SK-N-SH (cell line): ENCODE measurements around the gene LSM14A. TPM values are rescaled to one million over a fixed set of nuclear protein-coding genes. Genes with fewer than 3 reads are reported as not detected.
"Not testable (repeated sequence)": the region's sequence is repeated elsewhere in the genome, so short reads cannot be mapped to it uniquely, and the experiment has no call there.

ENCODE experiments used
- CTCF ChIA-PET: fragments of 300-600, 350-600 bp; formaldehyde crosslinking; extraction: SDS; loops from one replicate; lab custom pipeline; 2021; lab: Yijun Ruan, JAX
- POLR2A ChIA-PET: fragments of 350-600 bp; sonication (Branson Sonifier 250); formaldehyde crosslinking; extraction: SDS; loops from one replicate; lab custom pipeline; 2020; ENCODE audit warnings: antibody characterized with exemption, inconsistent platforms; lab: Yijun Ruan, JAX
- DNase-seq: peaks from one replicate; pipeline ENCODE4 v3.0.0; 2012
- H2AFZ ChIP-seq: fragments of 200-600 bp; sonication (generic); 2 replicates; pipeline ENCODE4 v1.8.1; 2016; ENCODE audit warnings: antibody characterized with exemption, mild to moderate bottlenecking, low read depth
- H3F3A ChIP-seq: fragments of 200-600 bp; sonication (generic); replicated peaks from 2 replicates; pipeline ENCODE3; 2016; ENCODE audit warnings: antibody characterized with exemption, mild to moderate bottlenecking; ENCODE audit not compliant: insufficient read depth
- H3K27ac ChIP-seq, 2 experiments: fragments of 200-500 bp in 1 of 2; fragments of 200-600 bp in 1 of 2; sonication (Bioruptor generic) in 1 of 2; sonication (generic), shearing (Covaris generic) in 1 of 2; 2 replicates each; pipeline versions ENCODE4 v1.5.1 to v1.6.1; 2014 to 2016; ENCODE audit warnings: low read depth in 2 of 2, inconsistent platforms in 1 of 2, low read length in 1 of 2, mild to moderate bottlenecking in 1 of 2, mixed read lengths in 1 of 2
- H3K27me3 ChIP-seq: fragments of 200-600 bp; sonication (generic), shearing (Covaris generic); 2 replicates; pipeline ENCODE4 v1.6.1; 2016; ENCODE audit warnings: mixed run types; ENCODE audit not compliant: insufficient read depth
- H3K36me3 ChIP-seq, 2 experiments: fragments of 200-500 bp in 1 of 2; fragments of 200-600 bp in 1 of 2; sonication (Bioruptor generic) in 1 of 2; sonication (generic) in 1 of 2; replicated peaks in 1 of 2; 2 replicates each; pipeline versions ENCODE3 to v1.5.1; 2014 to 2016; ENCODE audit warnings: low read length in 1 of 2, mild to moderate bottlenecking in 1 of 2; ENCODE audit not compliant: insufficient read depth in 2 of 2, control insufficient read depth in 1 of 2
- H3K4me1 ChIP-seq, 2 experiments: fragments of 200-500 bp in 1 of 2; fragments of 200-600 bp in 1 of 2; sonication (Bioruptor generic) in 1 of 2; sonication (generic), shearing (Covaris generic) in 1 of 2; 2 replicates each; pipeline versions ENCODE4 v1.5.1 to v1.6.1; 2014 to 2016; ENCODE audit warnings: low read depth in 1 of 2, low read length in 1 of 2, mixed run types in 1 of 2; ENCODE audit not compliant: insufficient read depth in 2 of 2, control insufficient read depth in 1 of 2
- H3K4me2 ChIP-seq: fragments of 200-600 bp; sonication (generic), shearing (Covaris generic); 2 replicates; pipeline ENCODE4 v1.6.1; 2017; ENCODE audit warnings: mixed run types
- H3K4me3 ChIP-seq, 2 experiments: fragments of 200-500 bp in 1 of 2; fragments of 200-600 bp in 1 of 2; sonication (Bioruptor generic) in 1 of 2; sonication (generic), shearing (Covaris generic) in 1 of 2; 2 replicates each; pipeline versions ENCODE4 v1.5.1 to v1.8.1; 2014 to 2016; ENCODE audit warnings: low read depth in 2 of 2, inconsistent platforms in 1 of 2, low read length in 1 of 2, mild to moderate bottlenecking in 1 of 2, mixed read lengths in 1 of 2, moderate library complexity in 1 of 2
- H3K79me2 ChIP-seq: fragments of 200-600 bp; sonication (generic); 2 replicates; pipeline ENCODE4 v1.8.1; 2017; ENCODE audit warnings: mild to moderate bottlenecking; ENCODE audit not compliant: insufficient read depth
- H3K9ac ChIP-seq: fragments of 200-600 bp; sonication (generic); 2 replicates; pipeline ENCODE4 v1.6.1; 2017; ENCODE audit warnings: mixed run types
- H3K9me2 ChIP-seq: fragments of 200-600 bp; sonication (generic); 2 replicates; pipeline ENCODE4 v1.6.1; 2017; ENCODE audit warnings: mixed run types
- H3K9me3 ChIP-seq: fragments of 200-600 bp; sonication (generic); 2 replicates; pipeline ENCODE4 v1.6.1; 2017; ENCODE audit warnings: mixed run types, mild to moderate bottlenecking, moderate library complexity
- H4K20me1 ChIP-seq: fragments of 200-600 bp; sonication (generic); 2 replicates; pipeline ENCODE4 v1.6.1; 2017; ENCODE audit warnings: mild to moderate bottlenecking, mixed run types; ENCODE audit not compliant: insufficient read depth
- ELF1 ChIP-seq: IDR thresholded peaks from 2 replicates; pipeline ENCODE4 v1.4.0; 2012
- GATA2 ChIP-seq: sonication (generic); formaldehyde crosslinking; IDR thresholded peaks from 2 replicates; pipeline ENCODE4 v1.5.0; 2020; ENCODE audit warnings: mild to moderate bottlenecking, missing genetic modification reagents
- MXI1 ChIP-seq: IDR thresholded peaks from 2 replicates; pipeline ENCODE4 v1.6.1; 2012; ENCODE audit warnings: mild to moderate bottlenecking, low read depth, low read length, improper control_type of control experiment
- NFIC ChIP-seq: IDR thresholded peaks from 2 replicates; pipeline ENCODE4 v1.4.0; 2012; ENCODE audit warnings: borderline replicate concordance
- POLR2AphosphoS5 ChIP-seq: IDR thresholded peaks from 2 replicates; pipeline ENCODE4 v1.6.1; 2012; ENCODE audit warnings: low read depth, low read length
- RCOR1 ChIP-seq: fragments of 150-350 bp; IDR thresholded peaks from 2 replicates; pipeline ENCODE4 v1.6.1; 2017; ENCODE audit warnings: antibody characterized with exemption, low read length
- SMC3 ChIP-seq: IDR thresholded peaks from 2 replicates; pipeline ENCODE4 v1.6.1; 2012; ENCODE audit warnings: low read depth, low read length, improper control_type of control experiment
- USF1 ChIP-seq: IDR thresholded peaks from 2 replicates; pipeline ENCODE4 v1.4.0; 2012; ENCODE audit warnings: low read depth, borderline replicate concordance
- YY1 ChIP-seq: IDR thresholded peaks from 2 replicates; pipeline ENCODE4 v1.4.0; 2012; ENCODE audit warnings: low read depth, mild to moderate bottlenecking
- WGBS: methylation state at CpG from one replicate; pipeline ENCODE4 v1.1.6; 2017; ENCODE audit warnings: low lambda C conversion rate; 5-methylcytosine and 5-hydroxymethylcytosine counted together
- polyA plus RNA-seq, 3 experiments: library from polyadenylated mRNA; depleted of rRNA; stranded (reverse); fragments of >200 nt; gene quantifications; 2 replicates each; pipeline ENCODE4 v1.2.3, GENCODE V29; 2012
- TF ChIP-seq, protein P1 (sequence below): IDR thresholded peaks from 2 replicates; pipeline ENCODE4 v1.4.0; 2012; ENCODE audit warnings: low read depth, borderline replicate concordance
- TF ChIP-seq, protein P2 (sequence below): IDR thresholded peaks from 2 replicates; pipeline ENCODE4 v1.6.1; 2012; ENCODE audit warnings: mild to moderate bottlenecking, low read depth, low read length, moderate library complexity
- TF ChIP-seq, protein P3 (sequence below): fragments of 150-350 bp; IDR thresholded peaks from 2 replicates; pipeline ENCODE4 v1.6.1; 2017; ENCODE audit warnings: antibody characterized with exemption, low read length, low read depth, borderline replicate concordance

LSM14A gene
- polyA plus RNA-seq, 1 of the 3 experiments (the other 2 are of a cell fraction): 87.7 TPM

DNA sequence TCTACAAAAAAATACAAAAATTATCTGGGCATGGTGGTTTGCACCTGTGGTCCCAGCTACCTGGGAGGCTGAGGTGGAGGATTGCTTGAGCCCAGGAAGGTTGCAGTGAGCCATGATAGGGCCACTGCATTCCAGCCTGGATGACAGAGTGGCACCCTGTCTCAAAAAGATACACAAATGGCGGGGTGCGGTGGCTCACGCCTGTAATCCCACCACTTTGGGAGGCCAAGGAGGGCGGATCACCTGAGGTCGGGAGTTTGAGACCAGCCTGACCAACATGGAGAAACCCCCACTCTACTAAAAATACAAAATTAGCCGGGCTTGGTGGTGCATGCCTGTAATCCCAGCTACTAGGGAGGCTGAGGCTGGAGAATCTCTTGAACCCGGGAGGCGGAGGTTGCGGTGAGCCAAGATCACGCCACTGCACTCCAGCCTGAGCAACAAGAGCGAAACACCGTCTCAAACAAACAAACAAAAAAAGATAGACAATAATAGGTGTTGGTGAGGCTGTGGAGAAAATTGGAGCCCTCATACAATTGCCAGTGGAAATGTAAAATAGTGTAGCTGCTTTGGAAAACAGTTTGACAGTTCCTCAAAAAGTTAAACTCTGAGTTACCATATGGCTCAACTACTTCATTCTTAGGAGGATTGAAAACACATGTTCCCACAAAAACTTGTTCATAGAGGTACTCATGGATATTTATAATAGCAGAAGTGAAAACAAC lies 2.7 kb upstream of the LSM14A start:
- 88% methylated on average over 12 of the region's 12 CpGs for WGBS
- H3K9ac ChIP-seq, H2AFZ ChIP-seq, H3K36me3 ChIP-seq, H3K27ac ChIP-seq, DNase-seq, H3K9me2 ChIP-seq, H3K27me3 ChIP-seq, H3K9me3 ChIP-seq, POLR2A ChIA-PET, H3K4me3 ChIP-seq, H3K4me2 ChIP-seq, H3K4me1 ChIP-seq: not testable (repeated sequence)
- CTCF ChIA-PET: interaction anchor here (0.9 to 1.2 kb wide), 2 partner anchors 23 to 392 kb away, joined by 4 read pairs; no protein-coding TSS in a partner anchor
- Histone ChIP-seq H4K20me1 (peaks cover 13% of the 10 kb centered on the region), H3K79me2 (peaks cover 23% of the 10 kb centered on the region), H3F3A (peaks cover 12% of the 10 kb centered on the region)

GRCh38 chr19:34171539-34171876 lies 796 bp upstream of the LSM14A start:
- H3K9me2 ChIP-seq: no peaks in the 10 kb centered on the region
- DNase-seq: no peak
- peaks cover 42% of the 10 kb centered on the region for H3K79me2 ChIP-seq
- CTCF ChIA-PET: interaction anchor here (0.7 to 4.3 kb wide), 7 partner anchors 26 to 429 kb away, joined by 3 to 17 read pairs (median 3); no protein-coding TSS in a partner anchor
- peak overlapping the region; percentile 72 to 81 for H3K4me3 ChIP-seq
- H3K27me3 ChIP-seq: no peaks in the 10 kb centered on the region
- H3K9me3 ChIP-seq: no peaks in the 10 kb centered on the region
- TF ChIP-seq GATA2 (CRISPR knock-in tag) (no peak), SMC3 (no peak), RCOR1 (no peak), NFIC (no peak), ELF1 (no peak)
- TF ChIP-seq, protein P1, sequence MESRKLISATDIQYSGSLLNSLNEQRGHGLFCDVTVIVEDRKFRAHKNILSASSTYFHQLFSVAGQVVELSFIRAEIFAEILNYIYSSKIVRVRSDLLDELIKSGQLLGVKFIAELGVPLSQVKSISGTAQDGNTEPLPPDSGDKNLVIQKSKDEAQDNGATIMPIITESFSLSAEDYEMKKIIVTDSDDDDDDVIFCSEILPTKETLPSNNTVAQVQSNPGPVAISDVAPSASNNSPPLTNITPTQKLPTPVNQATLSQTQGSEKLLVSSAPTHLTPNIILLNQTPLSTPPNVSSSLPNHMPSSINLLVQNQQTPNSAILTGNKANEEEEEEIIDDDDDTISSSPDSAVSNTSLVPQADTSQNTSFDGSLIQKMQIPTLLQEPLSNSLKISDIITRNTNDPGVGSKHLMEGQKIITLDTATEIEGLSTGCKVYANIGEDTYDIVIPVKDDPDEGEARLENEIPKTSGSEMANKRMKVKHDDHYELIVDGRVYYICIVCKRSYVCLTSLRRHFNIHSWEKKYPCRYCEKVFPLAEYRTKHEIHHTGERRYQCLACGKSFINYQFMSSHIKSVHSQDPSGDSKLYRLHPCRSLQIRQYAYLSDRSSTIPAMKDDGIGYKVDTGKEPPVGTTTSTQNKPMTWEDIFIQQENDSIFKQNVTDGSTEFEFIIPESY: no peak
- TF ChIP-seq, all 33 proteins: peak for 0
- peak overlapping the region; percentile 87 for H3K4me2 ChIP-seq
- WGBS: 37% methylated on average over 9 of the region's 9 CpGs
- peak overlapping the region; percentile 98 for H2AFZ ChIP-seq
- POLR2A ChIA-PET: interaction anchor here (0.6 to 1.1 kb wide), 5 partner anchors 11 to 1172 kb away, joined by 3 to 5 read pairs (median 4); no protein-coding TSS in a partner anchor
- H3K27ac ChIP-seq: peak overlapping the region; percentile 96
- peaks cover 32% of the 10 kb centered on the region for H4K20me1 ChIP-seq
- H3K9ac ChIP-seq: peak overlapping the region; percentile 99
- H3K4me1 ChIP-seq: peaks cover 9 to 12% of the 10 kb centered on the region in 2 experiments; a peak in 3 of 4 replicates
- peaks cover 12% of the 10 kb centered on the region for H3F3A ChIP-seq
- peaks cover 5 to 23% of the 10 kb centered on the region in 2 experiments for H3K36me3 ChIP-seq

GRCh38 chr19:34172661-34173192 lies 423 bp downstream of the LSM14A start:
- Histone ChIP-seq H3K79me2 (peaks cover 54% of the 10 kb centered on the region), H3K36me3 (peaks cover 9 to 30% of the 10 kb centered on the region in 2 experiments), H4K20me1 (peaks cover 44% of the 10 kb centered on the region), H3F3A (peaks cover 12% of the 10 kb centered on the region), H3K4me2 (peak overlapping the region; percentile 87), H3K27ac (peak overlapping the region; percentile 96), H3K4me1 (peaks cover 13 to 24% of the 10 kb centered on the region in 2 experiments), H3K9ac (peak overlapping the region; percentile 99), H3K4me3 (peak overlapping the region; percentile 72 to 81), H3K9me2 (no peaks in the 10 kb centered on the region), H2AFZ (peak overlapping the region; percentile 81), H3K9me3 (no peaks in the 10 kb centered on the region), H3K27me3 (no peaks in the 10 kb centered on the region)
- ChIA-PET POLR2A (interaction anchor here (1.5 kb wide), 1 partner anchor 9 kb away, joined by 5 read pairs; no protein-coding TSS in a partner anchor), CTCF (interaction anchor here (0.6 to 4.3 kb wide), 5 partner anchors 36 to 1440 kb away, joined by 3 to 17 read pairs (median 5); no protein-coding TSS in a partner anchor)
- 1% methylated on average over 14 of the region's 58 CpGs for WGBS
- DNase-seq: peak; percentile 70
- TF ChIP-seq, protein P2, sequence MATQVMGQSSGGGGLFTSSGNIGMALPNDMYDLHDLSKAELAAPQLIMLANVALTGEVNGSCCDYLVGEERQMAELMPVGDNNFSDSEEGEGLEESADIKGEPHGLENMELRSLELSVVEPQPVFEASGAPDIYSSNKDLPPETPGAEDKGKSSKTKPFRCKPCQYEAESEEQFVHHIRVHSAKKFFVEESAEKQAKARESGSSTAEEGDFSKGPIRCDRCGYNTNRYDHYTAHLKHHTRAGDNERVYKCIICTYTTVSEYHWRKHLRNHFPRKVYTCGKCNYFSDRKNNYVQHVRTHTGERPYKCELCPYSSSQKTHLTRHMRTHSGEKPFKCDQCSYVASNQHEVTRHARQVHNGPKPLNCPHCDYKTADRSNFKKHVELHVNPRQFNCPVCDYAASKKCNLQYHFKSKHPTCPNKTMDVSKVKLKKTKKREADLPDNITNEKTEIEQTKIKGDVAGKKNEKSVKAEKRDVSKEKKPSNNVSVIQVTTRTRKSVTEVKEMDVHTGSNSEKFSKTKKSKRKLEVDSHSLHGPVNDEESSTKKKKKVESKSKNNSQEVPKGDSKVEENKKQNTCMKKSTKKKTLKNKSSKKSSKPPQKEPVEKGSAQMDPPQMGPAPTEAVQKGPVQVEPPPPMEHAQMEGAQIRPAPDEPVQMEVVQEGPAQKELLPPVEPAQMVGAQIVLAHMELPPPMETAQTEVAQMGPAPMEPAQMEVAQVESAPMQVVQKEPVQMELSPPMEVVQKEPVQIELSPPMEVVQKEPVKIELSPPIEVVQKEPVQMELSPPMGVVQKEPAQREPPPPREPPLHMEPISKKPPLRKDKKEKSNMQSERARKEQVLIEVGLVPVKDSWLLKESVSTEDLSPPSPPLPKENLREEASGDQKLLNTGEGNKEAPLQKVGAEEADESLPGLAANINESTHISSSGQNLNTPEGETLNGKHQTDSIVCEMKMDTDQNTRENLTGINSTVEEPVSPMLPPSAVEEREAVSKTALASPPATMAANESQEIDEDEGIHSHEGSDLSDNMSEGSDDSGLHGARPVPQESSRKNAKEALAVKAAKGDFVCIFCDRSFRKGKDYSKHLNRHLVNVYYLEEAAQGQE: no peak
- 0 out of 2 replicates have a peak, but pooled peaks have one; percentile 9 for TF ChIP-seq MXI1
- TF ChIP-seq, protein P3, sequence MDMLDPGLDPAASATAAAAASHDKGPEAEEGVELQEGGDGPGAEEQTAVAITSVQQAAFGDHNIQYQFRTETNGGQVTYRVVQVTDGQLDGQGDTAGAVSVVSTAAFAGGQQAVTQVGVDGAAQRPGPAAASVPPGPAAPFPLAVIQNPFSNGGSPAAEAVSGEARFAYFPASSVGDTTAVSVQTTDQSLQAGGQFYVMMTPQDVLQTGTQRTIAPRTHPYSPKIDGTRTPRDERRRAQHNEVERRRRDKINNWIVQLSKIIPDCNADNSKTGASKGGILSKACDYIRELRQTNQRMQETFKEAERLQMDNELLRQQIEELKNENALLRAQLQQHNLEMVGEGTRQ: no peak
- TF ChIP-seq USF1: no peak
- TF ChIP-seq YY1: peak; percentile 56; the same call in 1 of the 2 replicates
- no peak for TF ChIP-seq POLR2AphosphoS5
